IMR-90 (cell line): ENCODE measurements around the gene NAV2. TPM values are rescaled to one million over a fixed set of nuclear protein-coding genes. Genes with fewer than 3 reads are reported as not detected.

ENCODE experiments used
- ATAC-seq: fragments of 200-7000 bp; cut with Tn5 transposase; 2 replicates; pipeline ENCODE4 v1.9.1; 2020; ENCODE audit warnings: low read depth, mild to moderate bottlenecking, moderate library complexity
- BruUV-seq: library from RNA; stranded (reverse); fragments of 400-500 nt; replicated peaks from 2 replicates; lab custom pipeline; 2021; lab: Mats Ljungman, UMichigan
- CTCF ChIA-PET: fragments of 300-600 bp; formaldehyde crosslinking; extraction: SDS; loops from one replicate; lab custom pipeline; 2021; ENCODE audit warnings: antibody characterized with exemption; lab: Yijun Ruan, JAX
- POLR2A ChIA-PET: fragments of 300-600 bp; sonication (Branson Sonifier 250); formaldehyde crosslinking; loops from one replicate; lab custom pipeline; 2022; ENCODE audit warnings: antibody characterized with exemption; ENCODE audit not compliant: unreplicated experiment; lab: Charles Lee
- DNase-seq: peaks from one replicate; pipeline ENCODE4 v3.0.0; 2013
- H2AFZ ChIP-seq: replicated peaks from 2 replicates; pipeline ENCODE3; 2013; ENCODE audit warnings: low read length, mild to moderate bottlenecking; ENCODE audit not compliant: poor library complexity
- H2AK5ac ChIP-seq: 2 replicates; pipeline ENCODE4 v1.6.1; 2013; ENCODE audit warnings: low read depth, low read length, inconsistent platforms
- H2AK9ac ChIP-seq: replicated peaks from 2 replicates; pipeline ENCODE3; 2013; ENCODE audit warnings: mild to moderate bottlenecking, low read depth, low read length, moderate library complexity; ENCODE audit not compliant: poor library complexity
- H2BK120ac ChIP-seq: 2 replicates; pipeline ENCODE4 v1.6.1; 2013; ENCODE audit warnings: low read depth, low read length, inconsistent platforms
- H2BK15ac ChIP-seq: 3 replicates; pipeline ENCODE4 v1.6.1; 2013; ENCODE audit warnings: low read depth, low read length, inconsistent platforms
- H2BK20ac ChIP-seq: 2 replicates; pipeline ENCODE4 v1.6.1; 2013; ENCODE audit warnings: low read depth, mild to moderate bottlenecking, inconsistent platforms, low read length, moderate library complexity
- H2BK5ac ChIP-seq: 2 replicates; pipeline ENCODE4 v1.6.1; 2013; ENCODE audit warnings: mild to moderate bottlenecking, low read depth, low read length, inconsistent platforms; ENCODE audit not compliant: poor library complexity, severe bottlenecking
- H3K14ac ChIP-seq: replicated peaks from 2 replicates; pipeline ENCODE4 v1.6.1; 2013; ENCODE audit warnings: low read depth, low read length, inconsistent platforms
- H3K18ac ChIP-seq: 2 replicates; pipeline ENCODE4 v1.6.1; 2013; ENCODE audit warnings: low read depth, low read length, control low read depth
- H3K23ac ChIP-seq: 2 replicates; pipeline ENCODE4 v1.6.1; 2013; ENCODE audit warnings: low read depth, low read length, inconsistent platforms
- H3K27ac ChIP-seq: 2 replicates; pipeline ENCODE4 v1.5.1; 2013; ENCODE audit warnings: mild to moderate bottlenecking, control low read depth, low read length; ENCODE audit not compliant: insufficient read depth
- H3K27me3 ChIP-seq: 2 replicates; pipeline ENCODE4 v1.6.1; 2013; ENCODE audit warnings: low read length; ENCODE audit not compliant: control insufficient read depth, insufficient read depth
- H3K36me3 ChIP-seq: 2 replicates; pipeline ENCODE4 v1.6.1; 2013; ENCODE audit warnings: low read length, mixed read lengths; ENCODE audit not compliant: control insufficient read depth, insufficient read depth
- H3K4ac ChIP-seq: 2 replicates; pipeline ENCODE4 v1.6.1; 2013; ENCODE audit warnings: low read depth, low read length, inconsistent platforms
- H3K4me1 ChIP-seq: 2 replicates; pipeline ENCODE4 v1.6.1; 2013; ENCODE audit warnings: low read length, mixed read lengths; ENCODE audit not compliant: control insufficient read depth, insufficient read depth
- H3K4me2 ChIP-seq: 2 replicates; pipeline ENCODE4 v1.6.1; 2013; ENCODE audit warnings: low read depth, mild to moderate bottlenecking, control low read depth, low read length, moderate library complexity
- H3K4me3 ChIP-seq: 2 replicates; pipeline ENCODE4 v1.5.1; 2013; ENCODE audit warnings: low read depth, mild to moderate bottlenecking, control low read depth, low read length, moderate library complexity; ENCODE audit not compliant: insufficient read depth
- H3K56ac ChIP-seq: 2 replicates; pipeline ENCODE4 v1.6.1; 2013; ENCODE audit warnings: low read length, inconsistent platforms; ENCODE audit not compliant: insufficient read depth; ENCODE audit errors: extremely low read depth
- H3K79me1 ChIP-seq, 2 experiments: 2 replicates each; pipeline ENCODE4 v1.6.1; 2013; ENCODE audit warnings: low read length in 2 of 2, inconsistent platforms in 1 of 2, low read depth in 1 of 2
- H3K9ac ChIP-seq: 2 replicates; pipeline ENCODE4 v1.6.1; 2013; ENCODE audit warnings: low read depth, low read length, control low read depth
- H3K9me1 ChIP-seq: 2 replicates; pipeline ENCODE4 v1.6.1; 2013; ENCODE audit warnings: low read length, inconsistent platforms; ENCODE audit not compliant: insufficient read depth
- H3K9me3 ChIP-seq: 2 replicates; pipeline ENCODE4 v1.6.1; 2013; ENCODE audit warnings: low read length; ENCODE audit not compliant: control insufficient read depth, insufficient read depth
- H4K20me1 ChIP-seq: 2 replicates; pipeline ENCODE4 v1.6.1; 2013; ENCODE audit warnings: low read length, inconsistent platforms; ENCODE audit not compliant: insufficient read depth
- H4K5ac ChIP-seq: 2 replicates; pipeline ENCODE4 v1.6.1; 2013; ENCODE audit warnings: mild to moderate bottlenecking, low read depth, low read length, control low read depth
- H4K8ac ChIP-seq, 2 experiments: 2 replicates each; pipeline ENCODE4 v1.6.1; 2013; ENCODE audit warnings: low read depth in 2 of 2, low read length in 2 of 2, control low read depth in 1 of 2, inconsistent platforms in 1 of 2
- H4K91ac ChIP-seq: 2 replicates; pipeline ENCODE4 v1.6.1; 2013; ENCODE audit warnings: low read depth, low read length, inconsistent platforms; ENCODE audit not compliant: insufficient read depth
- BHLHE40 ChIP-seq: fragments of 150-350 bp; IDR thresholded peaks from 2 replicates; pipeline ENCODE4 v1.6.1; 2016; ENCODE audit warnings: mild to moderate bottlenecking, low read depth, low read length
- CHD1 ChIP-seq: IDR thresholded peaks from 2 replicates; pipeline ENCODE4 v1.6.1; 2012; ENCODE audit warnings: low read depth, low read length, improper control_type of control experiment
- FOS ChIP-seq: fragments of 150-350 bp; IDR thresholded peaks from 2 replicates; pipeline ENCODE4 v1.6.1; 2016; ENCODE audit warnings: low read depth, low read length
- MAZ ChIP-seq: IDR thresholded peaks from 2 replicates; pipeline ENCODE4 v1.6.1; 2012; ENCODE audit warnings: low read depth, mild to moderate bottlenecking, low read length, improper control_type of control experiment, moderate library complexity, borderline replicate concordance
- MXI1 ChIP-seq: IDR thresholded peaks from 2 replicates; pipeline ENCODE4 v1.6.1; 2012; ENCODE audit warnings: low read depth, mild to moderate bottlenecking, low read length, moderate library complexity, borderline replicate concordance
- POLR2A ChIP-seq: IDR thresholded peaks from 2 replicates; pipeline ENCODE4 v1.6.1; 2012; ENCODE audit warnings: mild to moderate bottlenecking, low read depth, low read length
- RAD21 ChIP-seq: IDR thresholded peaks from 2 replicates; pipeline ENCODE4 v1.6.1; 2012; ENCODE audit warnings: low read length, improper control_type of control experiment
- RFX5 ChIP-seq: IDR thresholded peaks from 2 replicates; pipeline ENCODE4 v1.8.0; 2012; ENCODE audit warnings: low read depth, mild to moderate bottlenecking, low read length, moderate library complexity
- SMC3 ChIP-seq: fragments of 150-350 bp; IDR thresholded peaks from 2 replicates; pipeline ENCODE4 v1.6.1; 2016; ENCODE audit warnings: low read depth, mild to moderate bottlenecking, antibody characterized with exemption, low read length, moderate library complexity
- WGBS, 2 experiments: methylation state at CpG; one replicate each; pipeline versions ENCODE4 v1.1.5 to v1.1.7; 2013; ENCODE audit warnings: missing lambda C conversion rate in 2 of 2; ENCODE audit not compliant: insufficient read length in 1 of 2; ENCODE audit errors: extremely low coverage in 2 of 2; 5-methylcytosine and 5-hydroxymethylcytosine counted together
- dilution Hi-C: fragments of 300-500 bp; cut with HindIII; formaldehyde crosslinking; loops from one replicate; pipeline ENCODE4 v1.14.3; 2018; ENCODE audit warnings: low sequenced_read_pairs; ENCODE audit not compliant: unreplicated experiment
- in situ Hi-C: fragments of 300-500 bp; cut with MboI; formaldehyde crosslinking; loops from 3 replicates; pipeline ENCODE4 v1.14.3; 2019; ENCODE audit warnings: low sequenced_read_pairs, inconsistent platforms, mixed read lengths
- intact Hi-C: fragments of 100-400 bp; cut with micrococcal nuclease; formaldehyde crosslinking; loops from 2 replicates; pipeline ENCODE4 v1.10.0; 2022
- polyA plus RNA-seq, 3 experiments: library from polyadenylated mRNA; depleted of rRNA; stranded (reverse); fragments of >200 nt; gene quantifications; 2 replicates each; pipeline ENCODE4 v1.2.3, GENCODE V29; 2012; ENCODE audit warnings: low replicate concordance in 1 of 3
- total RNA-seq: library from RNA; depleted of rRNA; stranded (reverse); fragments of >200 nt; gene quantifications from 2 replicates; pipeline ENCODE4 v1.2.3, GENCODE V29; 2012
- TF ChIP-seq, protein P1 (sequence below): conservative IDR thresholded peaks from 2 replicates; pipeline ENCODE4 v1.5.1; 2012; ENCODE audit warnings: mild to moderate bottlenecking, low read depth, low read length, improper control_type of control experiment
- TF ChIP-seq, protein P2 (sequence below): fragments of 150-350 bp; IDR thresholded peaks from 2 replicates; pipeline ENCODE4 v1.6.1; 2016; ENCODE audit warnings: low read depth, mild to moderate bottlenecking, low read length, moderate library complexity, borderline replicate concordance
- TF ChIP-seq, protein P3 (sequence below): fragments of 150-350 bp; IDR thresholded peaks from 2 replicates; pipeline ENCODE4 v1.6.1; 2017; ENCODE audit warnings: mild to moderate bottlenecking, antibody characterized with exemption, low read length, low read depth

NAV2 gene
- total and polyA plus RNA-seq, 2 of the 4 experiments (the other 2 are of a cell fraction): 4.5 to 12.6 TPM

DNA sequence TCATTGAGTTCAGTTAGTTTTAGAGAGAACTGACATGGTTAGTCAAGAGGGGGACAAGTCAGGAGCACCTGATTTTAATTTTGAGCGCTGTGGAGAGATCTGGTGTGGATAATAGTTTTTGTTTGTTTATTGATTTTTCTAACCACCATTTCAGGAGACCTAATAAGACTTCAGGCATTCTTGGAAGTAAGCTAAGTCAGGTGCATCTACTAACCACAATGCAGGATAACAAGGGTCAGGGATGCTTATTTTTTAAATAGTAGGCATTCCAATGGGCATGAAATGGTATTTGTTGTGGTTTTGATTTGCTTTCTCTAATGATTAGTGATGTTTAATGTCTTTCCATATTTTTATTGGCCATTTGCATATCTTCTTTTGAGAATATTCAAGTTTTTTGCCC, 212.1 kb downstream of the NAV2 start:
- TF ChIP-seq CHD1: no peak
- TF ChIP-seq, protein P1, sequence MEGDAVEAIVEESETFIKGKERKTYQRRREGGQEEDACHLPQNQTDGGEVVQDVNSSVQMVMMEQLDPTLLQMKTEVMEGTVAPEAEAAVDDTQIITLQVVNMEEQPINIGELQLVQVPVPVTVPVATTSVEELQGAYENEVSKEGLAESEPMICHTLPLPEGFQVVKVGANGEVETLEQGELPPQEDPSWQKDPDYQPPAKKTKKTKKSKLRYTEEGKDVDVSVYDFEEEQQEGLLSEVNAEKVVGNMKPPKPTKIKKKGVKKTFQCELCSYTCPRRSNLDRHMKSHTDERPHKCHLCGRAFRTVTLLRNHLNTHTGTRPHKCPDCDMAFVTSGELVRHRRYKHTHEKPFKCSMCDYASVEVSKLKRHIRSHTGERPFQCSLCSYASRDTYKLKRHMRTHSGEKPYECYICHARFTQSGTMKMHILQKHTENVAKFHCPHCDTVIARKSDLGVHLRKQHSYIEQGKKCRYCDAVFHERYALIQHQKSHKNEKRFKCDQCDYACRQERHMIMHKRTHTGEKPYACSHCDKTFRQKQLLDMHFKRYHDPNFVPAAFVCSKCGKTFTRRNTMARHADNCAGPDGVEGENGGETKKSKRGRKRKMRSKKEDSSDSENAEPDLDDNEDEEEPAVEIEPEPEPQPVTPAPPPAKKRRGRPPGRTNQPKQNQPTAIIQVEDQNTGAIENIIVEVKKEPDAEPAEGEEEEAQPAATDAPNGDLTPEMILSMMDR: no peak
- TF ChIP-seq POLR2A: no peak
- no peak for TF ChIP-seq FOS
- TF ChIP-seq RAD21: no peak
- TF ChIP-seq MXI1: no peak
- TF ChIP-seq, protein P2, sequence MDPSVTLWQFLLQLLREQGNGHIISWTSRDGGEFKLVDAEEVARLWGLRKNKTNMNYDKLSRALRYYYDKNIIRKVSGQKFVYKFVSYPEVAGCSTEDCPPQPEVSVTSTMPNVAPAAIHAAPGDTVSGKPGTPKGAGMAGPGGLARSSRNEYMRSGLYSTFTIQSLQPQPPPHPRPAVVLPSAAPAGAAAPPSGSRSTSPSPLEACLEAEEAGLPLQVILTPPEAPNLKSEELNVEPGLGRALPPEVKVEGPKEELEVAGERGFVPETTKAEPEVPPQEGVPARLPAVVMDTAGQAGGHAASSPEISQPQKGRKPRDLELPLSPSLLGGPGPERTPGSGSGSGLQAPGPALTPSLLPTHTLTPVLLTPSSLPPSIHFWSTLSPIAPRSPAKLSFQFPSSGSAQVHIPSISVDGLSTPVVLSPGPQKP: no peak
- TF ChIP-seq RFX5: no peak
- no peak for TF ChIP-seq MAZ
- TF ChIP-seq, protein P3, sequence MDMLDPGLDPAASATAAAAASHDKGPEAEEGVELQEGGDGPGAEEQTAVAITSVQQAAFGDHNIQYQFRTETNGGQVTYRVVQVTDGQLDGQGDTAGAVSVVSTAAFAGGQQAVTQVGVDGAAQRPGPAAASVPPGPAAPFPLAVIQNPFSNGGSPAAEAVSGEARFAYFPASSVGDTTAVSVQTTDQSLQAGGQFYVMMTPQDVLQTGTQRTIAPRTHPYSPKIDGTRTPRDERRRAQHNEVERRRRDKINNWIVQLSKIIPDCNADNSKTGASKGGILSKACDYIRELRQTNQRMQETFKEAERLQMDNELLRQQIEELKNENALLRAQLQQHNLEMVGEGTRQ: no peak
- no peak for TF ChIP-seq SMC3
- no peak for TF ChIP-seq BHLHE40
- ATAC-seq: no peak
- no CpG with 5 or more reads among the region's 1 CpG for WGBS, 2 experiments

More for the DNA sequence above, 212.1 kb downstream of the NAV2 start:
- no peak overlapping the region for H4K8ac ChIP-seq
- H2BK15ac ChIP-seq: no peak overlapping the region
- H3K9me1 ChIP-seq: peaks cover 9% of the 10 kb centered on the region
- no peak overlapping the region for H2AK9ac ChIP-seq
- no peaks in the 10 kb centered on the region for H4K20me1 ChIP-seq
- no TSS peak for BruUV-seq
- H2BK5ac ChIP-seq: no peak overlapping the region
- H3K4me3 ChIP-seq: no peak overlapping the region
- no peak overlapping the region for H3K18ac ChIP-seq
- H2AK5ac ChIP-seq: no peak overlapping the region
- in situ Hi-C loops: loop anchor here (25.0 kb wide), 2 partner anchors 438 to 688 kb away; partner anchors contain the start of gene HTATIP2
- H3K9me3 ChIP-seq: no peaks in the 10 kb centered on the region
- no peak overlapping the region for H4K5ac ChIP-seq
- no peak overlapping the region for H3K4ac ChIP-seq
- no peak for DNase-seq
- H3K23ac ChIP-seq: no peak overlapping the region
- no peaks in the 10 kb centered on the region for H3K36me3 ChIP-seq
- ChIA-PET CTCF (interaction anchor here (0.6 kb wide), 1 partner anchor 146 kb away, joined by 3 read pairs; no protein-coding TSS in a partner anchor), POLR2A (no interaction called here)
- no peak overlapping the region for H3K9ac ChIP-seq
- H3K14ac ChIP-seq: no peak overlapping the region
- no peak overlapping the region for H3K4me2 ChIP-seq
- no peak overlapping the region for H2AFZ ChIP-seq
- H3K56ac ChIP-seq: no peak overlapping the region
- H3K27ac ChIP-seq: no peak overlapping the region
- no peak overlapping the region for H2BK20ac ChIP-seq
- no peaks in the 10 kb centered on the region for H3K27me3 ChIP-seq
- no peak overlapping the region for H2BK120ac ChIP-seq
- intact Hi-C loops: no loop called here
- H3K4me1 ChIP-seq: peaks cover 12% of the 10 kb centered on the region
- dilution Hi-C loops: no loop called here
- peaks cover 30 to 33% of the 10 kb centered on the region in 2 experiments; a peak in 3 of 4 replicates for H3K79me1 ChIP-seq
- no peak overlapping the region for H4K91ac ChIP-seq
